GM19467 (cell line): ENCODE measurements around the gene AGAP9.
"Not testable (repeated sequence)": the region's sequence is repeated elsewhere in the genome, so short reads cannot be mapped to it uniquely, and the experiment has no call there.

Experiments
- ATAC-seq: cut with Tn5 transposase; IDR thresholded peaks from one replicate; pipeline ENCODE4 v1.9.1; 2021; ENCODE audit warnings: mild to moderate bottlenecking, moderate library complexity; ENCODE audit not compliant: unreplicated experiment

AGAP9 gene

DNA sequence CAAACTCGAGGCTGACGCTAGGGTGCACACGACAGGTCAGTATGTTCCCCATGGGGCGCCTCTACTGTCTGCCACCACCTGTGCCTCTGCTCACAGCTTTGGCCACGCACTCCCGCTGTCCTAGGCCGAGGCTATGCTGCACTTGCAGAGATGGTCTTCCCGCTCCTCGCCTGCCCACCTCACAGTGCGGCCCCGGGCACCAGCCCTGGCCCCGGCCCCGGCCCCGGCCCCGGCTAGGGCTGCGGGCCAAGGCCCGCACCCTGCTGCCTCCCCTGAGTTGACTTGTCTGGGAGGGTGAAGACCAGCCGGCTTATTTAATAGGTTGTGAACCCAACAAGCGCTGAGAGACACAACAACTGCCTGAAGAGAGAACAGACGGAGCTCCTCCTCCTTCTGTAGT, at the start of gene AGAP9:
Gene AGAP9 (minus strand): TSS at position 164 of the 400 bp plus-strand sequence. CDS start 112 bp downstream, at position 52.
- ATAC-seq = not testable (repeated sequence)

GRCh38 chr10:47571138-47571912, 47.9 kb upstream of the AGAP9 start:
- not testable (repeated sequence) for ATAC-seq

DNA sequence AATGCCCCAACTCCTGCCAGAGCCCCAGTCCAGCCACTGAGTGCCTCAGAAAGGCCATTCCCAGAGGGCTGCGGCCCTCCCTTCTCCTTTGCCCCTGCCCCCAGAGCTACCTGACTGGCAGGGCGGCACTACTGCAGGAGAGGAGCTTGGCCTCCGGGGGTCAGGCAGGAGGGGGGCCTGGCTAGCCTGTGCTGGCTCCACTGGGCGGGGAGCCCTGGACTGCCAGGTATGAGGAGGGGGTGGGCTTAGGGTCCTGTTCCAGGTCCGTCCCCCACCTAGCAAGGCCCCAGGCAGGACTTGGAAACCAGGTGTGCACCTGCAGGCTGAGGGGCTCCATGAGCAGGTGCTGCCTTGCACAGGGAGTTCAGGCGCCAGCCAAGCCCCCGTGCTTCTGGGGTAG, 43.3 kb upstream of the AGAP9 start:
- ATAC-seq = not testable (repeated sequence)

DNA sequence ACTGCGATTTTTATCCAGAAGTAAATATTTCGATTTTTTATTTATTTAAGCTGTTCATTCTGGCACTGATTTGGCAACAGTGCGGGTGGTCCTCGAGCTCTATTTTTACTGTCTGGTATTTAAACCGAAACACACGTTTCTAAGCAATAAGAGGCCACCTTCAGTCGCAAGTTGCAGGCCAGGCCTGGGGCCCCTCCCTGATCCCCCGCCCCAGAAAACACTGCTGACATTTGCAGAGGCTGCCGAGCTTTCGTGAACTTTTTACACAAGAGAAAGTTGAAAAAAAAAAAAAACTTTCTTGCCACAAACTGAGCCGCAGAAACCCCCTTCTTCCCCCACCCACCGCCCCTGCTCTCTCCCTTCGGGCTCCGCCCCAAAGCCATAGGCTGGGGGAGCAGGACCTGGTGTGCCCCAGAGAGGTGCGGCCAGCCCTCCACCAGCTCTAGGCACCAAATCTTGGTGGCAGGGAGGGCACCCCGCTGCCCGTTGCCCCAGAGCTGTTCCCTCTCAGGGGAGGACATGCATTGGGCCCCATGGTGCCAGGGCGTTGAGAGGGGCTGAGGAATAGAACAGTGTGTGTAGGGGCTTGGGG, 42.8 kb upstream of the AGAP9 start:
- ATAC-seq = not testable (repeated sequence)

DNA sequence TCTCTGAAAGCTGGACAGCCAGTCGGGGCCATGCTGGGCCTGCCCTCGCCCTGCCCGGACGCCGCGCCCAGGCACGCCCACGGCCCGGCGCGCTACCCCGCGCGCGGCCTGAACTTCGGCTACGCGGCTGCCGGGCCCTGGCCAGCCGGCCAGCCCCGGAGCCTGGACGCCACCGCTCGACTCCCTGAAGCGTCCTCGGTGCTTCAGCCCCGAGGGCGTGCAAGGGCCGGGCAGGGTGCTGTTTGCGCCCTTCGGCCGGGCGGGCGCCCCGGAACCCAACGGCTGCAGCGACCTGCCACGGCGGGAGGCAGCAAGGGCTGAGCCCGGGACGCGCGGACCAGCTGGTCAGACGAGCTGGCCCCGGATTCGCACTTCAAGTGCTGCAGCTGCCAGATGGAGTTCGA, 42.1 kb upstream of the AGAP9 start:
- ATAC-seq = not testable (repeated sequence)

DNA sequence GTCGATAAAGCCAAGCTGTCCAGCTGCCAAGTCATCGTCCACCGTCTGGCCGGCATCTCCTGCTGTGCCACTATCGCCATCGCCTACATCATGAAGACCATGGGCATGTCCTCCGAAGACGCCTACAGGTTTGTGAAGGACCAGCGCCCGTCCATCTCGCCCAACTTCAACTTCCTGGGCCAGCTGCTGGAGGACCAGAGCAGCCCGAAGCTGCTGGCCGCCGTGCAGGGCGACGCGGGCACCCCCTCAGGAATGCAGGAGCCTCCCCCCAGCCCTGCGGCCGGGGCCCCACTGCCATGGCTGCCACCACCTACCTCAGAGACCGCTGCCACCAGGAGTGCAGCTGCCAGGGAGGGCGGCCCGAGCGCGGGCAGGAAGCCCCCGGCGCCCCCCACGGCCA, 41.5 kb upstream of the AGAP9 start:
- ATAC-seq = not testable (repeated sequence)

DNA sequence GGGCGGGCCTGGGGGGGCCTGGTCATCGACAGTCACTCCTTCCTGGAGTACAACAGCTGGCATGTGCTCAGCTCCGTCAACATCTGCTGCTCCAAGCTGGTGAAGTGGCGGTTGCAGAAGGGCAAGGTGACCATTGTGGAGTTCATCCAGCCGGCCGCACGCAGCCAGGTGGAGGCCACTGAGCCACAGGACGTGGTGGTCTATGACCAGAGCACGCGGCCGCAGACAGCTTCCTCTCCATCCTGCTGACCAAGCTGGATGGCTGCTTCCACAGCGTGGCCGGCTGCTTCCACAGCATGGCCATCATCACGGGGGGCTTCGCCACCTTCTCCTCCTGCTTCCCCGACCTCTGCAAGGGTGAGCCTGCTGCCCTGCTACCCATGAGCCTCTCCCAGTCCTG, 40.9 kb upstream of the AGAP9 start:
- ATAC-seq = not testable (repeated sequence)

- ATAC-seq = not testable (repeated sequence)
These were observed 37.0 kb upstream of the AGAP9 start for GRCh38 chr10:47560452-47560851.

DNA sequence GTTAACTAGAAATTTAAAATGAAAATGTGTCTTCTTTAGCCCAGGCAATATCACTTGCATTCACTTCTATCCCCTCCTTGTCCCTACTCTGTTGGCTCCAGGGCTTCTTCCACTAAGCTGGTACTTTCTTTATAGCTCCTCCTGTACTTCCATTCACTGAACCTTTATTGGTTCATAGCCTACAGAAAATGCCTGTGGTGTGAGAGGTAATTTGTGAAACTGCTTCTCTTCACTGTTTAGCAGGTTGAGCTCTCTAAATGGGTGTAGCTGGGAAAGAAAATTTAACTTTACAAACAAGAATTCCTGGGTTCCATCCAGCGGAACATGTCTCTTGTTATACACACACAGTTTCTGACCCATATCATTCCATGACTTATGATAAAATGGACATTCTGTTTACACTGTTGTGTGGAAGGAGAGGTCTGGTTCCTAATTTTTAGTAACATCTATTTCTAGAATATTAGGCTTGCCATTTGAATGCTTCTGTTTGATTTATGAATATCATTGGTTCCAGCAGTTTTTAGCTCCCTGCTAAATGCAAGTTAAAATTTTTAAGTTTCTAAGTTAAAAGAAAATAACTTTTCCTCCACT, 36.4 kb upstream of the AGAP9 start:
- not testable (repeated sequence) for ATAC-seq

- ATAC-seq = not testable (repeated sequence)
These were observed 34.7 kb upstream of the AGAP9 start for GRCh38 chr10:47558109-47558508.

GRCh38 chr10:47557616-47558015, 34.2 kb upstream of the AGAP9 start:
- not testable (repeated sequence) for ATAC-seq

GRCh38 chr10:47555334-47555733, 31.9 kb upstream of the AGAP9 start:
- ATAC-seq = not testable (repeated sequence)

DNA sequence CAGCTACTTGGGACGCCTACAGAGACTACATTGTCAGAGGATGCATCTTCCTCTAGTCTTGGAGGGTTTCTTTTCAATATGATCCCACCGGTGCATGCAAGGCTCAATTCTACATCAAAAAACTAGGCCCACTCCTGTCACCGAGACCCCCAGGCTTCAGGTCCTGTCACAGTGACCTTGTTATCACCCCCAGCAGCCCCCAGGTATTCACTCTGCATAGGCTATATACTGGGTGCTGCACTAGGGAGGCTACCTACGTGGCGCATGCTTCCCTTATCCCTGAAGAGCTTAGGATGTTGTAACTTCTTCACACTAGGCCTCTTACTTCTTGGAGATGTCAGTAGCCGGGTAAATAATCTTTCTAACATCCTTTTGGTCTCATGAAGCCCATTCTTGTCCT, 31.1 kb upstream of the AGAP9 start:
- ATAC-seq = not testable (repeated sequence)

DNA sequence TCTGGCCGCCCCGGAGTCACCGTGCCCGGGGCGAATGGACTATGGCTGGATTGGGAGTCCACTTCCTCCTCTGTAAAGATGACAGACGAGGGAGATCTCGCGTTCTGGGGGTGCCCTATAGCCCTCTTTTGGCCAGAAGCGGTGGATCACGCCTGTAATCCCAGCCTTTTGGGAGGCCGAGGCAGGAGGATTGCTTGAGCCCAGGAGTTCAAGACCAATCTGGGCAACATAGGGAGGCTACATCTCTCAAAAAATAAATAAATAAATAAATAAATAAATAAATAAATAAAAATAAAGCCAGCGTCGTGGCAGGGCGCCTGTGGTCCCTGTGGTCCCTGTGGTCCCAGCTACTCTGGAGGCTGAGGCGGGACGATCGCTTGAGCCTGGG, 30.4 kb upstream of the AGAP9 start:
- ATAC-seq = not testable (repeated sequence)

- peak; percentile 82 for ATAC-seq
These were observed 29.9 kb upstream of the AGAP9 start for GRCh38 chr10:47553214-47553859.

DNA sequence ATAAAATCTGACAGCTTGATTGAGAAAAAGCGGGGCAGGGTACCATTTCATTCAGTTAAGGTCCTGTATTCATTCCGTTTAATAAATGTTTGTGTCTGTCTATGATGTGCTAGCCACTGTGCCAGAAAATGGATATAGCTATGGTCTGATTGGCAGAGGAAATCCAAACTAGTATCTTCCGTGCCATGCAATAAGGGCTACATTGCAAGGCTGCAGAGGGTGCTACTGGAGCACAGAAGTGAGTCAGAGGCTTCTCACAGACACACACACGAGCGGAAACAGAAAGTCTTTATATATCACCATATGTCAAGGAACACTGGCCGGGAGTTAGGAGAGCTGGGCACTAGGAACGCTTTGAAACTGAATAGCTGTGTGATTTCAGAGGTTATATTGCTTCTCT, 29.3 kb upstream of the AGAP9 start:
- ATAC-seq = peak; percentile 50

DNA sequence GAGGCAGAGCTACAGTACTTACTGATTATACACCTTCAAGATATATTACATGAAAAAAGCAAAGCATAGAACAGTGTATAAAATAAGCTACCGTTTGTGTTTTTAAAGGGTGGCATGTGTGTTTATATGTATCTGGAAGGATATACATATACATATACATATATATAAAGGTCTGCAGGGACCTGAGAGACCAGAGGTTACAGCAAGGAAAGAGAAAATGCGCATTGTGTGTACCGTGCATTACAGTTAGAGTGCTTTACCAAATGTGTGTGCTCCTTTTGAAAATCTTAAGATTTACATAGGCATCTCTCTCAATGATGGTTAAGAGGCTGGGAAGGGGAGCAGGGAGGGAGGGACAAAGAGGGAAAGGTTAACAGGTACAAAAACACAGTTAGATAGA, 23.8 kb upstream of the AGAP9 start:
- ATAC-seq = not testable (repeated sequence)

DNA sequence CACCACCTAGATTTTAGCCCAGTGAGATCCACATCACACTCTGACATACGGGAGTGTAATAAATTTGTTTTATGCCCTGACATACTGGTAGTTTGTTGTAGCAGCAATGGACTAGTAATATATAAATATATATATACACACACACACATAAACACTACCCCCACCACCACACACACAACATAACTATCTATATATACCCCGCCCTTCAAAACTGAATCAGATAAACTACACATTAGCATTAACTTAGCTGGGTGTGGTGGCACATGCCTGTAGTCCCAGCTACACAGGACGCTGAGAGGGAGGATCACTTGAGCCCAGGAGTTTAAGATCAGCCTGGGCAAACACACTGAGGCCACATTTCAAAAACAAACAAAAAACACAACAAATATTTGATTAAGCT, 13.0 kb upstream of the AGAP9 start:
- not testable (repeated sequence) for ATAC-seq

DNA sequence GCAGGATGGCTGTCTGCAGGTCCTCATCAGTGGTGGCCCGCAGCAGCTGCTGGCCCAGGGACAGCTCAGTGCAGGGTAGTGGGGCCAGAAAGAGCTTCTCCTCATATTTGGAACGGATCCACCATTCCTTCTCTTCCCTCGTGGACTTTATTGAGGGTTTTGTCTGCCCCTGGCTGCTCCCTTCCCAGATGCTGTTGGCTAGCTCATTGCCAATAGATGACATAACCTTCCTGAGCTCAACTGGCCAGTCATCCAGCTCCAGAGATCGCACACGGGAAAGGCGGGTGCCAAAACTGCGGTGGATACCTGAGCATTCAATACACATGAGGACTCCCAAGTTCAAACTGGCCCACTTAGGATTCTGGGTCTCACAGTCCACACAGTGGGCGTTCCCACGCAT, 21.1 kb downstream of the AGAP9 start:
- ATAC-seq = not testable (repeated sequence)

GRCh38 chr10:47494226-47494625, 29.2 kb downstream of the AGAP9 start:
- not testable (repeated sequence) for ATAC-seq

- ATAC-seq = not testable (repeated sequence)
These were observed 31.8 kb downstream of the AGAP9 start, which contains the start of gene FAM25G for GRCh38 chr10:47491600-47491999. TSS of gene FAM25G (minus strand) at chr10:47491700. CDS start at chr10:47491674, 26 bp downstream.
